NCI-H446 (cell line): ENCODE measurements around the gene ELOVL5.

Source experiments
- DNase-seq, 2 experiments: peaks; one replicate each; lab custom pipeline; 2025; lab: John Stamatoyannopoulos, UW

ELOVL5 gene

GRCh38 chr6:53273370-53273769, 75.4 kb downstream of the ELOVL5 start:
- DNase-seq: no peak

- DNase-seq: no peak
These were observed 78.9 kb downstream of the ELOVL5 start for GRCh38 chr6:53269827-53270226.

DNA sequence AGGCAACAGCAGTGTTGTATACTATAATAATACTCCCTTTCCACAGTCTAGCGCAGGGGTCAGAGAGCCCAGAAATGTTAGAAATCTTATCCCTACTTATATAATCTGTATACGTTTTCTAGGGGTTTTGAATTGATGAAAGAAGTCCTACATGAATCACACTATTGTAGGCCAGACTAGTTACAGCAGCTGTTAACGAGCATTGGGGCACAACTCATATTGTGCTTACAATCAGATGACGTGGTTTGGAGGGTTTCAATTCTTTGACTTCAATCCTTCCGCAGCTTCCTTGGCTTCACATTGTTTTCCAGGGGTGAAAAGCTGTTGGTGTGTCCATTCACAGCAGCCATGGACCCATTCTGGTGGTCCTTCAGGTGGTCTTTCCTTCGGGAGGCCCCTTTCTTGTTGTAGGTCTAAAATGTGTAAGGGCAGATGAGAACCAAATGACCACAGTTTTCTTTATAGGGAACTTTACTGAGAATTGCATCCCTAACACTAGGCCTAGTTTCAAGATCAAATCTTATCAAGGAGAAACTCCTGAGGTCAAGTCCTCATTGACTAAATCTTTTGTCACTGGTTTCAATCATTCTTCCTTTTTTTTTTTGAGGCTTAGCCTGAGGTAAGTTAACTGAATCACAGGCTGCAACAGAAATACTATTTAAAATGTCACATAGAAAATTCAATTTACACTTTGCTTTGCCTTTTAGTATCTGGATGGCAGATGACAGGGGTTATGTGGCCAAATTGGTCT, 79.7 kb downstream of the ELOVL5 start:
- DNase-seq: no peak

GRCh38 chr6:53266553-53267090, 82.1 kb downstream of the ELOVL5 start:
- DNase-seq: no peak

DNA sequence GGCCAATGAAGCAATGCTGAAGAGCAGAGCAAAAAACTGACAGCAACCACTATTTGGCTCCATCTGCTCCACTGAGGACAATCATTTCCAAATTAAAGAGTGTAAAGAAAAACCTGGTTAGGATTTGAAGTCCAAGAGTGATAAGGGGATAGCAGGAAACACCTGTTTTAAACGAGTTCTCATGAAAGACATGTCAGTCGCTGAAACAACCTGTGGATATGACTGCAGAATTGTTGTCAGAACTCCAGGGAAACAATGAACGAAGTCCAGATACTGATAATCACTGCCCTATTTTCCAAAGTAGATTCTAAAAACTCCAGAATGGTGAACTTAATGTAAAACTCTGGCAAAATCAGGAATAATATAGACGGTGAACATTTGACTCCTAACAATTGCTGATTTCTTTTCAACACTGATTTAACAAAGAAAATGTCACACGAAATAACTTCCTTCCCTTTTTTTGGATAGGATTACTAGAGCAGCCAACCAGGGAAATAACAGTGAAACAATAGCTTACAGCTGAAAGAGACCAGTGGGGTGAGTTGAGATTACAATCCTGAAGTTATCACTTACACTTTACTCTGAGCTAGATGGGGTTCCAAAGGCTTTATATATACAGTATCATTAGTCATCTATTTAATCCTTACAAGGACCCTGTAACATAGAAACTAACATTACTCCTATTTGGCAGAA, 83.7 kb downstream of the ELOVL5 start:
- DNase-seq: no peak

DNA sequence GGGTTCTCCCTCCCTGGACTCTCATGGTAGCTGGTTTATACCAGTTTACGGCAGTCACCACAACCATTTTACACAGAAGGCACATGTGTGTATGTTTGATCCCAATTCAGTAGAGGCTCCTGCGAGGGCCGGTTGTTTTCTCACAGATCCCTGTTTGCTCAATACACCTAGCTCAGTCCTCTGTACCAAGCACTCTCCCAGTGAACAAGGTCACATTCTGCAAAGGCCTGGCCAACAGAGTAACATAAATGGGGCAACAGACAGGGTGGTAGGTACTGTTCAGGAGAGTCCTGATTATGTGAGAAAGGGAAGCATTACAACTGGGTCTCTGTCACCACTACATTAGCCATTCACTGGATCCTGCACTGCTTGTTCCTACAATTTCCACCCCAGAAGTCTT, 84.4 kb downstream of the ELOVL5 start:
- DNase-seq: no peak

DNA sequence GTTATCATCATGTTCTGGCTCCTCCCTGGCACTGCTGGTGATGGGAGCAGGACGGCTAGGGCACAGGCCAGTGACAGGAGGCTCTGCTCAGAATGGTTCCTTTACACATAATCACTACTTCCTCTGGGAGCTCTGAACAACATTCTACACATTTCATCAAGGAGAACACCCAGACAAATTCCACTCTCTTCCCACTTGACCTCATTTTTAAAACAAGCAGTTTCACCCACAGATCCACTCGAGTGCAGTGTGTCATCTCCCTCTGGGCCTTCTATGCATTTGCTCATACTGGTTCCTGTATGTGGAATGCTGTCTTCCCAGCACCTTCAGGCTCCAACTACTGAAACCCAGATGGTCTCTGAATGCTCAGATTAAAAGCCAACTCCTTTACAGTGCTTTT, 84.8 kb downstream of the ELOVL5 start:
- no peak for DNase-seq

DNA sequence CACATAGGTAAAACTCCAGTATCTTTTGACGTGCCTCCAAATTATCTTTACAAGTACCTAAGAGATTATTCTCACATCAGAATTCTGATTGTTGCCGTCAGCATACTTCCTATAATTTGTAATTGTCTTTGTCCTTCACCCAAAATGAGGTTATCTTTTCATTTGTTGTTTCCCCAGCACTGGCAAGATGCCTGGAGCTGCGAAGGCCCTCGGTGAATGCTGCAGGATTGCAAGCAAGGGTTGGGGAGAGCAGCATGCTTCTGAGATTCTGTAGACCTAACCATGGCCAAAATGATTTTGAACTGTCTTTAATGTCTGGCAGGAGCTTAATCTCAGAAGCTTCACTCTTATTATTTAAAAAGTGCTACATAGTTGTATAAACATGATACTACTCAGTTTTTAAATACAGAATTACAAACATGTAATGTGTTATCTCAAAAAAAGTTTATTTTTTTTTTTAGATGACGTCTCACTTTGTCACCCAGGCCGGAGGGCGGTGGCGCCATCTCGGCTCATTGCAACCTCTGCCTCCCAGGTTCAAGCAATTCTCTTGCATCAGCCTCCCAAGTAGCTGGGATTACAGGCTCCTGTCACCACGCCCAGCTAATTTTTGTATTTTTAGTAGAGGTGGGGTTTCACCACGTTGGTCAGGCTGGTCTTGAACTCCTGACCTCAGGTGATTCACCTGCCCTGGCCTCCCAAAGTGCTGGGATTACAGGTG, 88.7 kb downstream of the ELOVL5 start:
- DNase-seq: no peak

- DNase-seq: no peak
These were observed 90.0 kb downstream of the ELOVL5 start for GRCh38 chr6:53258774-53259155.

GRCh38 chr6:53258076-53258773, 90.5 kb downstream of the ELOVL5 start:
- DNase-seq: no peak

GRCh38 chr6:53257533-53257932, 91.2 kb downstream of the ELOVL5 start:
- DNase-seq: no peak

DNA sequence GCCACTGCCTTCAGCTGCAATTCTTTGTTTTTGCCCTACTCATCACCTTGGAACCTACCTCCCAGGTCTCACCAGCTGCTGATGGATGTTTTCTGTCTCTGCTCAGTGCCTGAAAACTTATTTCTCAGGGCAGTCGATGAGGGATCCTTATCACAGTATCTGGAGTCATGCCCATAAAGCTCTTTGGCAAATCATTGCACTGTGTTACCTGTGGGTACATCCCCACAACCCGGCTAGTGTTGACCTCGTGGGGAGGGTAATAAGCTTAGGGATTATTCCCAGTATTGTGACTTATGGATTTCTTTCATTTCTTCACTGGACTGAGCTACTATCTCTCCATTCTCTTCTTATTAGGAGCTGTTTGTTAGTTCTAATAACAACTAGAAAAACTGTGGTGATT, 91.7 kb downstream of the ELOVL5 start:
- DNase-seq: no peak

GRCh38 chr6:53252177-53252692, 96.5 kb downstream of the ELOVL5 start:
- DNase-seq: no peak

- no peak for DNase-seq
These were observed 97.6 kb downstream of the ELOVL5 start for GRCh38 chr6:53251033-53251672.

GRCh38 chr6:53250176-53251032, 98.3 kb downstream of the ELOVL5 start:
- DNase-seq: no peak

DNA sequence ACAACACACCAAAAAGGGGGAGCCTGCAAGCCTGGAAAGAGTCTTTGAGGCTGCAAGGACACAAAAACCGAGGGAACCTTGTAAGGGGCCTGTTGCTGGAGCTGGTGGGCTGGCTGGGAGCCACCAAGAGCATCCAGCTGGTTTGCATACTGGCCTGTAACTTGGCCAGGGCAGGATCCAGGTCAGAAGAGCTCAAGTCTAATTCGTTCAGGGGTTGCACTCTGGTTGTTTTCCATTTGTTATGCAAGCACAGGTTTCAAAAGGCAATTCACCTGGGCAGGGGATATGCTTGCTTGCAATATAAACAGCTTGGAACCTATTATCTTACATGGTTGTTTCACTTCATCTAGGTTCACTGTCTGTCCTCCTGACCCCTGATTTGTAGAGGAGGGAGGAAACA, 101.8 kb downstream of the ELOVL5 start:
- DNase-seq: no peak

GRCh38 chr6:53244958-53245357, 103.8 kb downstream of the ELOVL5 start:
- no peak for DNase-seq

- no peak for DNase-seq
These were observed 104.3 kb downstream of the ELOVL5 start for GRCh38 chr6:53244399-53244931.

DNA sequence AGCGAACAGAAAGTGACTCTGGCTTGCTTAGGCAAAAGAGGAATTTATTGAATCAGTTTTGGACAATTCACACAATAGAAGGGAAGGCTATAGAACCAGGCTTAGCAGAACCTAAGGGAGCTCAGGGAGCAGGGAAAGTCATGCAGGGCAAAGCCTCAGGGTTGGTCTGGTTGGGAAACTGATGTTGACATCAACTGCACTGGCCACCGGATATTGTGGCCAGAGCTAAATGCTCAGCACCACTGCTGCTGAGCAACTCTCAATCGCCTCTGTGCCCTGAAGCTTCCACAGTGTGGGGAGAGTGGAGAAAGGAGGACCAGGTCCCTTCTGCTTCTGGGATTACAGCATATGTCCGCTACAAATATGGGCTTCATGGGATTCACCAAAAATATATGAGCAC, 106.8 kb downstream of the ELOVL5 start:
- no peak for DNase-seq

GRCh38 chr6:53240761-53241160, 108.0 kb downstream of the ELOVL5 start:
- no peak for DNase-seq
